Stimulated activated CD4-positive, alpha-beta T cell treated with anti-CD3 and anti-CD28 coated beads, Interleukin-1b, Interleukin-23, amount 100 ng/mL, for 48 hours (primary cell): ENCODE measurements around the gene FRG2C.
"Not testable (repeated sequence)": the region's sequence is repeated elsewhere in the genome, so short reads cannot be mapped to it uniquely, and the experiment has no call there.

Source experiments
- DNase-seq: peaks from one replicate; pipeline ENCODE4 v3.0.0-alpha.2; 2020

FRG2C gene

DNA sequence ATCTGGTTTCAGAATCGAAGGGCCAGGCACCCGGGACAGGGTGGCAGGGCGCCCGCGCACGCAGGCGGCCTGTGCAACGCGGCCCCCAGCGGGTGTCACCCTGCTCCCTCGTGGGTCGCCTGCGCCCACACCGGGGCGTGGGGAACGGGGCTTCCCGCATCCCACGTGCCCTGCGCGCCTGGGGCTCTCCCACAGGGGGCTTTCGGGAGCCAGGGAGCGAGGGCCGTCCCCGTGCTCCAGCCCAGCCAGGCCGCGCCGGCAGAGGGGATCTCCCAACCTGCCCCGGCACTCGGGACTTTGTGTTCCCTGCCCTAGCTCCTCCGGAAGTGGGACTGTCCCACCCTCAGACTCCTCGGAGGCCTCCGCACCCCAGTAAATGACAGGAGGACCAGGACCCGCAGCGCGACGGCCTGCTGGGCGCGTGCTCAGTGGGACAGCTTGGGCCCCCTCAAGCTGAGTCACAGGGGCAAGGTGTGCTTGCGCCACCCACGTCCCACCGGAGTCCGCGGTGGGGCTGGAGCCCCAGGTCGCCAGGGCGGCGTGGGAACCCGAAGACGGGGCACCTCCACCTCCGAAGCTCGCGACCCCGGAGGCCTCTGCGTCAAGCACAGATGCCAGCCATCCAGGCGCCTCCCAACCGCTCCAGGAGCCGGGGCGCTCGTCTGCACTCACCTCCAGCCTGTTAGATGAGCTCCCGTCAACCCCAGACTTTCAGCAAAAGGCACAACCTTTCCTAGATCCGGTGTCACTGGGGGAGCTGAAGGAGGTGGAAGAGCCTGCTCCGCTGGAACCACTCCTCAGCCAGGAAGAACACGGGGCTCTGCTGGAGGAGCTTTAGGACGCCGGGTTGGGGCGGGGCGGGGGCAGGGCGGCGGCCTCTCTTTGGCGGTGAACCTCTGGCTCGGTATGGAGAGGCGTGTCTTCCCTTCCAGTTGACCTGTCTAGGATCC is 5.5 kb downstream of the FRG2C start:
- not testable (repeated sequence) for DNase-seq

- DNase-seq = not testable (repeated sequence)
These were observed 6.5 kb downstream of the FRG2C start for GRCh38 chr3:75670298-75671286.

DNA sequence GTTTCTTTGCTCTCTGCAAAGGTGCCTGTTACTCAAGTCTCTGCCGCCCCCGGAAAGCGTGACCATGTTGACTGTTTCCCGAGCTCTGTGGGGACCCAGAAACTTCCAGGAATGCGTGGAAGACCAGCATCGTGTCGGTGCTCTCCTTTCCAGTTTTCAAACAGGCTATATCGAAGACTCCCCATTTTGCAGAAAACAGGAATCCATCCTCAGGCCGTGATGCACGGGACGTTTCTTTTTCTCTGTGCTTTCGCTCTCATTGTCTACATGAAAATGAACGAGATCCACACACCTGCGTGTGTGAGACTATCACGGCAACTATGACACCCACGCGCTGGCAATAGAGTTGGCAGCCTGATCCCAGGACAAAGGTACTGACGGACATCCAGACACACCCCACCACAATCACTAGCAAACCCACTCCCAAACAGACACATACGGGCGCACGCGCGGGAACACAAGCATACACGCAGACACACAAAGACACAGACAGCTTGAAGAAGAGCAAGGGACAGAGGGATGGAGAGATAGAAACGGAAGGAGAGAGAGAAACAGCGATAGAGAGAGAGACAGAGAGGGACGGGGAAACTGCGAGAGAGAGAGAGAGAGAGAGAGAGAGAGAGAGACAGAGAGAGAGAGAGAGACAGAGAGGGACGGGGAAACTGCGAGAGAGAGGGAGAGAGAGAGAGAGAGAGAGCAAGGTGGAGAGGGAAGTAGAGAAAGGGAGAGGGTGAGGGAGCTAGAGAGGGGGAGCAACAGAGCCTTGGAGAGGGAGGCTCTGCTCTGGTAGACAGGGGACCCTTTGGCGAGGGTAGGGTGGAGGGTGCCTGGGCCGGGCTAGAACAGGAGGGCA is 7.4 kb downstream of the FRG2C start:
- not testable (repeated sequence) for DNase-seq

DNA sequence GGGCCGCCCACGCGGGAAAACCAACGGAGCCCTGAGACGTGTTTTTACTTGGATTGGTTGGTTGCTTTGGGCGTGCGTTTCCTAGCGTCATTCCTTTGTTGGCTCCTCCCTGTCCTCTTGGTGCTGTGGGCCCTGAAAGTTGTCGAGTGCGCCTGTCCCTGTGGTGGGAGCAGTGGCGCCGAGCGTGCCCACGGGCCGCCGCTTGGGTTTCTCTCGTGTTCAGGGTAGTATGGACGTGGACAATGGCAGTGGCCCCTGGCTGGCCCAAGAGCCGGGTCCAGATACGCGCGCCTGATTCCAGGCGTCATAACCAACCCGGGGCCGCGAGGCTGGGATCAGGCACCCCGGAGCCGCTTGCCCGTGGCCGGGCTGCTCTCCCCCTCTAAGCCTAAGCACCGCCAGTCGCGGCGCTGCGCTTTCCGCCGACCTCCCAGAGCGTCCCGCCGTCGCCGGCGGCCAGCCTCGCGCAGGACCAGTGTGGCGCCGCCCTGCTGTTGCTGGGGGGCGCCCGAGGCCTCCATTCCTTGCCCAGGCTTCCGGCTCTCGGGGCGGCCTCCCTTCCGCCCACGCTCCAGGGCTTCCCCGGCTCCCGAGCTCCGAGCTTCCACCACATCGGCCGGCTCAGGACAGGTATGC is 8.1 kb downstream of the FRG2C start:
- DNase-seq = not testable (repeated sequence)

GRCh38 chr3:75683965-75684364 is 19.8 kb downstream of the FRG2C start:
- not testable (repeated sequence) for DNase-seq

GRCh38 chr3:75687323-75687722 is 23.2 kb downstream of the FRG2C start:
- no peak for DNase-seq

GRCh38 chr3:75692061-75692460 is 27.9 kb downstream of the FRG2C start:
- DNase-seq = no peak
